Adrenal gland (tissue), 12 donors: ENCODE data around the gene CABP4. TPM values are rescaled to one million over a fixed set of nuclear protein-coding genes. Genes with fewer than 3 reads are reported as not detected.

Experiments used
- DNase-seq, 7 donors: peaks; one replicate each; pipeline ENCODE4 v3.0.0-alpha.2; 2019 to 2020
- H3K27ac ChIP-seq, 5 donors: fragments of 200-600 bp; sonication (generic) in 4 of 5; 1 replicate in 3 of 5; 2 replicates in 2 of 5; pipeline versions ENCODE4 v1.5.1 to v1.8.0; 2016 to 2020; ENCODE audit warnings: mild to moderate bottlenecking in 1 of 5
- H3K27me3 ChIP-seq: fragments of 200-600 bp; 2 replicates; pipeline ENCODE4 v1.8.0; 2021
- H3K36me3 ChIP-seq, 2 donors: fragments of 200-600 bp; replicated peaks in 1 of 2; 1 replicate in 1 of 2; 2 replicates in 1 of 2; pipeline versions ENCODE4 v1.5.1 to v1.8.0; 2018 to 2022
- H3K4me1 ChIP-seq, 2 donors: fragments of 200-600 bp; replicated peaks in 1 of 2; 1 replicate in 1 of 2; 2 replicates in 1 of 2; pipeline versions ENCODE4 v1.5.1 to v1.8.0; 2018 to 2021
- H3K4me3 ChIP-seq, 4 donors: fragments of 200-600 bp; sonication (generic) in 3 of 4; one replicate each; pipeline ENCODE4 v1.5.1; 2016 to 2018
- H3K9me3 ChIP-seq, 3 donors: fragments of 200-600 bp; sonication (generic) in 1 of 3; replicated peaks in 1 of 3; 1 replicate in 2 of 3; 2 replicates in 1 of 3; pipeline versions ENCODE4 v1.5.1 to v1.8.0; 2016 to 2021
- POLR2A ChIP-seq, 2 donors: fragments of 450-650 bp; IDR thresholded peaks; one replicate each; pipeline ENCODE4 v1.6.1; 2017; ENCODE audit warnings: antibody characterized with exemption in 2 of 2, mild to moderate bottlenecking in 2 of 2, moderate library complexity in 1 of 2
- WGBS, 4 donors: extraction: QIAGEN DNeasy Blood & Tissue Kit in 2 of 4; methylation state at CpG; one replicate each; pipeline versions ENCODE4 v1.1.5 to v1.1.7; 2013 to 2017; 5-methylcytosine and 5-hydroxymethylcytosine counted together
- intact Hi-C, 2 donors: fragments of 100-400 bp; cut with DNase I; formaldehyde crosslinking; loops; one replicate each; pipeline versions ENCODE4 v1.14.1 to v1.15.0; 2022 to 2023
- polyA plus RNA-seq, 3 donors: library from polyadenylated mRNA; stranded (reverse); fragments of 200-250 nt in 2 of 3; fragments of 350-450 nt in 1 of 3; fragmentation: Illumina TruSeq in 1 of 3; extraction: RNeasy Lipid Tissue Mini Kit (QIAGEN cat#74804) in 1 of 3; gene quantifications; one replicate each; pipeline ENCODE4 v1.2.3, GENCODE V29; 2013 to 2014
- total RNA-seq, 9 donors: library from RNA; depleted of rRNA in 4 of 9; stranded (reverse); fragments of >200 nt in 4 of 9; fragments of 120-200 nt in 1 of 9; fragmentation: NEBNext Ultra II Directional in 1 of 9; extraction: Animal tissue kit (Norgen Biotek cat#: 25700) in 1 of 9; gene quantifications; one replicate each; pipeline versions ENCODE4 v1.1.0 to v1.2.4, GENCODE V29; 2013 to 2023
- TF ChIP-seq, protein P1 (sequence below), 6 experiments: fragments of 450-650 bp in 4 of 6; fragments of 200-600 bp in 2 of 6; sonication (generic) in 1 of 6; IDR thresholded peaks; 1 replicate in 5 of 6; 2 replicates in 1 of 6; pipeline versions ENCODE4 v1.5.1 to v1.8.0; 2016 to 2021; ENCODE audit warnings: antibody characterized with exemption in 6 of 6, mild to moderate bottlenecking in 2 of 6, moderate library complexity in 1 of 6
- donor health status: healthy with polysubstance abuse.
- donor health status: Bipolar disorder and iron deficiency.
- donor health status: DM: yes; HTN: yes; CAD: no.
- donor health status: DM: no; HTN: no; CAD: no.
- donor health status: DM: no; HTN: no; CAD: no.
- donor health status: DM: yes; HTN: yes; CAD: no.

Gene CABP4
- total and polyA plus RNA-seq, 12 donors = 0.28 to 3.8 (median 1.5) TPM; not detected in 1

DNA sequence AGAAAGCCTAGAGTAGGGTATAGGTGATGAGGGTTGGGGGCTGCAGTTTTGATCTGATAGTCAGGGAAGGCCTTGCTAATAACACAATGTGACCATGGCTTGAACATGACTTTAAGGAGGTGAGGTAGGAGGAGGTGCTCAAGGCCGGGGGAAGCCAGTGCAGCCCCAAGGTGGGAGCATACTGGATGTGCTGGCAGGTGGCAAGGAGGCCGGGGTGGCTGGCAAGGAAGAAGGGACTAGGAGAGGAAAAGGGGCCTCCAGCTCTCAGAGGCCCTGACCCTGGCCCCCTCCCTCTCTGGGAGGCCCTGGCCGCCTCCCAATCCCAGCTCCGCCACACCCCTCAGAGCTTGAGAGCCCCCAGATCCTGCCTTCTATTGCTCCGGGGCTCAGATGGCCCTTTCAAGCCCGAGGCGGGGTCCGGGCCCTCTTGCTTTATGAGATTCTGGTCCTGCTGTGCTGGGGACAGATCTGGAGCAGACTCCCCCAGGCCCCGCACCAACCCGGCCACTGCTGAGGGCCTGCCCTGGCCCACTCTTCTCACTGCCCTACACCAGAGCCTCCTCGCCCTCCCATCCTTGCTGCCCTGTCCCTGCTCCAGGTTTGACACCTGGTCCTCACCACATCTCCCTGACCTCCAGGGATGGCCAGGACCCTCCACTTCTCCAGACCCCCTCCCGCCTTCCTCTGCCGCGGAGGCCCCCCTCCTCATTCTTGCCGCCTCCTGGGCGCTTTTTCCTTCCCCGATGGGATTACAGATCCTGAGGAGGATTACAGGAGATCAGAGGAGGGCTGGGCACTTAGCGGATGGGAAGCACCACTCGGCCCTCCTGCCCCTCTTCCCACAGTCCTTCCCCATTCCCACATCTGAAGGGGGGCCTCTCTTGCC, 48.2 kb downstream of the CABP4 start:
- H3K4me1 ChIP-seq = peaks cover 27 to 38% of the 10 kb centered on the region in 2 donors

DNA sequence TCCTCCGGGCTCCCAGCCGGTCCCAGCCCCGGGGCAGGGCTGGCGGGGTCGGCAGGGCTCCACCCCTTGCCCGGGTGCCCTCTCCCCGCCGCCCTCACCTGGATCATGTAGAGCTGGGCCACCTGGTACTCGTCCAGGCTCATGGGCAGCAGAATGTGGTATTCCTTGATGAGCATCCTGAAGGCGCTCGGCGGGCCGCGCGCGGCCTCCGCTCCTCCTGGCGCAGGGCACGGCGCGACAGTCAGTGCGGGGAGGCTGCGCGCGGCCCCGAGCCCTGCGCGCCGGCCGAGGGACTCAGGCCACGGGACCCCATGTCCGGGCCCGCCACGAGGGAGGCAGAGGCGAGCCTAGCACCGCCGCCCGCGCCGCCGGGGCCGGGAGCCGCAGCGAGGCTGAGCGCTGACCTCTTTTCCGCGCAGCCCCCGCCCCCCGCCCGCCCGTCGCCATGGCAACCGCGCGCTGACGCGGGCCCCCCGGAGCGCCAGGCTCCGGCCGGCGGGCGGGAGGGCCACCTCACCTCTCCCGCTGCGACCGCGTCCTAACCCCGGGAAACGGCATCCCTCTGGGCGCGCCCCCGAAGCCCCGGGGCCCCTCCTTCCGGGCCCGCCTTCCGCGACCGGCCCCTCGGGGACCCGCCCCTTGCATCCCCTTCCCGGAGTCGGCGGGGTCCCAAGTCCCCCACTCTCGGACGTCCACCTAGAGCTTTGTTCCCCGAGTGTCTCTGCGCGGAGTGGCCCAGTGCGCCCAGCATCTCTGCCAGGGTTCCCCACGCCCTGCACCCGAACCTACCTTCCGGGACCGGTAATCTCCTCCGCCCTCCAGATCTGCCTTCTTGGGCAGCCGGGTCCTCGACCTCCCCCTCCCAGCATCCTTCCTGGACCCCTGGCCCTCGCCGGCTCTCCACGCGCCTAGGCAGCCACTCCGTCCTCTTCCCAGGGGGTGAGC, 49.1 kb downstream of the CABP4 start:
- WGBS, 4 donors = 3 to 14% (median 4%) methylated on average over 17 to 101 of the region's 101 CpGs
- TF ChIP-seq, protein P1, sequence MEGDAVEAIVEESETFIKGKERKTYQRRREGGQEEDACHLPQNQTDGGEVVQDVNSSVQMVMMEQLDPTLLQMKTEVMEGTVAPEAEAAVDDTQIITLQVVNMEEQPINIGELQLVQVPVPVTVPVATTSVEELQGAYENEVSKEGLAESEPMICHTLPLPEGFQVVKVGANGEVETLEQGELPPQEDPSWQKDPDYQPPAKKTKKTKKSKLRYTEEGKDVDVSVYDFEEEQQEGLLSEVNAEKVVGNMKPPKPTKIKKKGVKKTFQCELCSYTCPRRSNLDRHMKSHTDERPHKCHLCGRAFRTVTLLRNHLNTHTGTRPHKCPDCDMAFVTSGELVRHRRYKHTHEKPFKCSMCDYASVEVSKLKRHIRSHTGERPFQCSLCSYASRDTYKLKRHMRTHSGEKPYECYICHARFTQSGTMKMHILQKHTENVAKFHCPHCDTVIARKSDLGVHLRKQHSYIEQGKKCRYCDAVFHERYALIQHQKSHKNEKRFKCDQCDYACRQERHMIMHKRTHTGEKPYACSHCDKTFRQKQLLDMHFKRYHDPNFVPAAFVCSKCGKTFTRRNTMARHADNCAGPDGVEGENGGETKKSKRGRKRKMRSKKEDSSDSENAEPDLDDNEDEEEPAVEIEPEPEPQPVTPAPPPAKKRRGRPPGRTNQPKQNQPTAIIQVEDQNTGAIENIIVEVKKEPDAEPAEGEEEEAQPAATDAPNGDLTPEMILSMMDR (IDR thresholded peaks at IDR 0.05) = no peak
- no peak for TF ChIP-seq POLR2A (IDR thresholded peaks at IDR 0.05)
- no peaks in the 10 kb centered on the region for H3K36me3 ChIP-seq
- peak overlapping the region; percentile 89 to 99 (median 98) for H3K27ac ChIP-seq
- no peaks in the 10 kb centered on the region for H3K27me3 ChIP-seq
- H3K4me3 ChIP-seq = peak overlapping the region in 3 of 4 donors; percentile 13 to 83 (median 44)
- DNase-seq = peak in 4 of 7 donors; percentile 61 to 74 (median 70)
- H3K4me1 ChIP-seq = peaks cover 27 to 43% of the 10 kb centered on the region in 2 donors
- H3K9me3 ChIP-seq = no peaks in the 10 kb centered on the region
- intact Hi-C loops = loop anchor here in 1 of 2 donors (5.0 kb wide), 1 partner anchor 107 kb away; no protein-coding TSS in a partner anchor

More for the DNA sequence above, 48.2 kb downstream of the CABP4 start:
- H3K4me3 ChIP-seq = peak overlapping the region in 1 of 4 donors; percentile 83
- peaks cover 0 to 4% of the 10 kb centered on the region in 2 donors for H3K36me3 ChIP-seq
- WGBS, 4 donors = 72 to 81% (median 79%) methylated on average over 11 to 19 of the region's 19 CpGs
- intact Hi-C loops = loop anchor here in 1 of 2 donors (5.0 kb wide), 1 partner anchor 106 kb away; no protein-coding TSS in a partner anchor
- H3K27ac ChIP-seq = no peak overlapping the region
- DNase-seq = peak in 1 of 7 donors; percentile 16
- TF ChIP-seq, protein P1 (IDR thresholded peaks at IDR 0.05) = no peak
- no peak for TF ChIP-seq POLR2A (IDR thresholded peaks at IDR 0.05)
- H3K27me3 ChIP-seq = no peaks in the 10 kb centered on the region
- H3K9me3 ChIP-seq = no peaks in the 10 kb centered on the region

DNA sequence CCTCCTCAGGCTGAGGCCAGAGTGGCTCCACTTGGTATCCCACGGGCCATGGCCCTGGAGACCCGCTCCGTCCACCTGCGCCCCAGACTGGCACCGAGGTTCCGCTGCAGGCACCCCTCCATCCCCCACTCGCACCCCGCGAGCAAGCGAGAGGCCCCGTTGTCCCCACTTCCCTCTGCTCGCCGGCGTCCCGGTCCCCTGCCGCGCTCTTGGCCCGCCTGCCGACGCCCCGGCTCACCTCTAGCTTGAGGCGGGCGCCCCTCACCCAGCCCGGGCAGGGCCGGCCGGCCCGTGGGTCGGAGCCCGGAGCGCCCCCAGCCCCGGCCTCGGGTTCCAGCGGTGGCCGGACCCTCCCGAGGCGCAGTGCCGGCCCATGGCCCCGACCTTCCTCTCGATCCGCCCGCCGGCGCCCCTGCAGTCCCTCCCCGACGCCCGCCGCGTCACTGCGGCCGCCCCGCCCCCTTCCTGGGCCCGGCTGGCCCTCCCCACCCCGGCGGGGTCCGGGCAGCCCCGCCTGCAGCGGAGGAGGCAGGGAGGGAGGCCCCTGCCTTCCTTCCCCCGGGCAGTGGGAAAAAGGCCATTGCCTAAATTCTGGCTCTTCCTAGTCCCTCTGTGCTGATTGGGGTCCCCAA, 49.9 kb downstream of the CABP4 start, which contains the start of gene PITPNM1:
PITPNM1 (minus strand) TSS at position 414 of the 632 bp plus-strand sequence. CDS start 1,183 bp downstream, outside the sequence.
- H3K27ac ChIP-seq = peak within 1 kb of the TSS; percentile 89 to 99 (median 98)
- TF ChIP-seq, protein P1 (IDR thresholded peaks at IDR 0.05) = no peak
- no peak for TF ChIP-seq POLR2A (IDR thresholded peaks at IDR 0.05)
- H3K4me1 ChIP-seq = peaks cover 27 to 43% of the 10 kb centered on the region in 2 donors
- no peaks in the 10 kb centered on the region for H3K36me3 ChIP-seq
- H3K9me3 ChIP-seq = no peaks in the 10 kb centered on the region
- peak within 1 kb of the TSS; percentile 13 to 83 (median 29) for H3K4me3 ChIP-seq
- WGBS, 4 donors = 0 to 2% (median 0%) methylated on average over 1 to 58 of the region's 58 CpGs; no CpG with 5 or more reads in 1 of the 4 donors
- H3K27me3 ChIP-seq = no peaks in the 10 kb centered on the region
- peak; percentile 59 to 82 (median 74) for DNase-seq
- intact Hi-C loops = loop anchor here (5.0 kb wide), 2 partner anchors 98 to 108 kb away; no protein-coding TSS in a partner anchor
